ENCODE results near the gene DSP. TPM values are rescaled to one million over a fixed set of nuclear protein-coding genes. Genes with fewer than 3 reads are reported as not detected.

Gene DSP
- total and polyA plus RNA-seq, 10 of the 15 experiments (the other 5 are each of a cell fraction or from before 2014, with no cell fraction given): under 0.01 to 0.36 (median 0.04) TPM; not detected in 4

DNA sequence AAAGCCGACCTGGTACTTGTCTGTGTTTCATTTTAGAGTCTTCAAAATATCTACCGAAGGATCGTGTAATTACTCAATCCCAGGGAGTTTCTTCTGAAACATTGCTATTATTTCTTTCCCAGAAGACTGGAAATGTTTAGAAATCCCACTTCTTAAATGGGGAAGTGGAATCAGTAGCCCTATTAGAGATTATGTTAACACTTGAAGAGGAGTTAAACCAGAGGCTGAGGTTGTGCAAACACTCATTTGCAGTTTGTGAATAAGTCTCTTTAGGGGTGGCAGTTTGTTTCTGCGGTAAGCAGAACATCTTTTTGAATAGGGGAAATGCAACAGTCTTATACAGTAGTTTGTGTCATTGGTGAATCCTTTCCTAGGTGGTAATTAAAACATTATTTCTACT, 21.3 kb downstream of the DSP start:
- CTCF ChIA-PET: no interaction called here
- no peak for FAIRE-seq
- ATAC-seq: no peak
- no peaks in the 10 kb centered on the region for H3K36me3 ChIP-seq (ENCODE audit: control insufficient read depth in 2 of 2, insufficient read depth in 2 of 2, low read length in 1 of 2)
- H3K9ac ChIP-seq (ENCODE audit: control insufficient read depth, insufficient read depth, low read length): no peak overlapping the region
- peaks cover 1 to 4% of the 10 kb centered on the region in 2 experiments; a peak in 1 of 4 replicates for H3K27me3 ChIP-seq (replicated peaks in 1 of 2; ENCODE audit: control insufficient read depth in 2 of 2, insufficient read depth in 2 of 2, low read length in 1 of 2)
- H3K4me1 ChIP-seq (ENCODE audit: control insufficient read depth, insufficient read depth, low read length): no peaks in the 10 kb centered on the region
- no peak overlapping the region for H2AFZ ChIP-seq (ENCODE audit: control insufficient read depth, low read depth, low read length)
- H4K20me1 ChIP-seq (ENCODE audit: control insufficient read depth, insufficient read depth): no peaks in the 10 kb centered on the region
- intact Hi-C loops (cut with micrococcal nuclease; ENCODE audit: unreplicated experiment): no loop called here
- H3K4me2 ChIP-seq (ENCODE audit: control insufficient read depth, insufficient read depth): no peak overlapping the region
- DNase-seq (ENCODE audit: low read depth, low spot score): no peak
- in situ Hi-C loops (cut with MboI): no loop called here
- H3K27ac ChIP-seq (ENCODE audit: control insufficient read depth, insufficient read depth): no peak overlapping the region
- no peaks in the 10 kb centered on the region for H3K9me3 ChIP-seq (replicated peaks; ENCODE audit: control insufficient read depth, insufficient read depth, low read length)
- TF ChIP-seq TARDBP (IDR thresholded peaks at IDR 0.05; ENCODE audit: borderline replicate concordance): no peak
- TF ChIP-seq SMC3 (IDR thresholded peaks at IDR 0.05; ENCODE audit: borderline replicate concordance, low read length): no peak
- no peak for TF ChIP-seq ASH2L (IDR thresholded peaks at IDR 0.05; ENCODE audit: borderline replicate concordance, low read depth)
- TF ChIP-seq TCF3 (IDR thresholded peaks at IDR 0.05; ENCODE audit: borderline replicate concordance, insufficient read depth, low read depth, low read length): no peak
- no peak for TF ChIP-seq ZBTB33 (IDR thresholded peaks at IDR 0.05)
- TF ChIP-seq RFX5 (IDR thresholded peaks at IDR 0.05; ENCODE audit: low read depth, low read length): no peak
- no peak for TF ChIP-seq JUNB (IDR thresholded peaks at IDR 0.05)
- TF ChIP-seq KDM1A (IDR thresholded peaks at IDR 0.05; ENCODE audit: borderline replicate concordance): no peak
- TF ChIP-seq CHD2 (IDR thresholded peaks at IDR 0.05; ENCODE audit: borderline replicate concordance, low read depth, low read length): no peak
- POLR2A ChIA-PET: interaction anchor here (0.6 kb wide), 1 partner anchor 96 kb away, joined by 3 read pairs; no protein-coding TSS in a partner anchor
- RAD21 ChIA-PET (ENCODE audit: unreplicated experiment): no interaction called here
- no peaks in the 10 kb centered on the region for H3K79me2 ChIP-seq (ENCODE audit: control insufficient read depth, insufficient read depth, low read length)
- SMC1A ChIA-PET (ENCODE audit: uncharacterized antibody, unreplicated experiment): no interaction called here
- 51% methylated on average over 4 of the region's 4 CpGs for WGBS (ENCODE audit: insufficient coverage, insufficient replicate concordance, low lambda C conversion rate, missing lambda C conversion rate)
- no TSS peak for BruUV-seq (replicated peaks)
- H3K4me3 ChIP-seq: no peak overlapping the region
